Stimulated activated CD4-positive, alpha-beta T cell treated with anti-CD3 and anti-CD28 coated beads, Interleukin-1b, Interleukin-23, amount 100 ng/mL, for 1 hour (primary cell): ENCODE data around the gene PSG4.
"Not testable (repeated sequence)": the region's sequence is repeated elsewhere in the genome, so short reads cannot be mapped to it uniquely, and the experiment has no call there.

Experiments used
- DNase-seq, 2 donors: peaks; one replicate each; pipeline ENCODE4 v3.0.0-alpha.2; 2020; ENCODE audit warnings: low read depth in 2 of 2

The PSG4 gene

DNA sequence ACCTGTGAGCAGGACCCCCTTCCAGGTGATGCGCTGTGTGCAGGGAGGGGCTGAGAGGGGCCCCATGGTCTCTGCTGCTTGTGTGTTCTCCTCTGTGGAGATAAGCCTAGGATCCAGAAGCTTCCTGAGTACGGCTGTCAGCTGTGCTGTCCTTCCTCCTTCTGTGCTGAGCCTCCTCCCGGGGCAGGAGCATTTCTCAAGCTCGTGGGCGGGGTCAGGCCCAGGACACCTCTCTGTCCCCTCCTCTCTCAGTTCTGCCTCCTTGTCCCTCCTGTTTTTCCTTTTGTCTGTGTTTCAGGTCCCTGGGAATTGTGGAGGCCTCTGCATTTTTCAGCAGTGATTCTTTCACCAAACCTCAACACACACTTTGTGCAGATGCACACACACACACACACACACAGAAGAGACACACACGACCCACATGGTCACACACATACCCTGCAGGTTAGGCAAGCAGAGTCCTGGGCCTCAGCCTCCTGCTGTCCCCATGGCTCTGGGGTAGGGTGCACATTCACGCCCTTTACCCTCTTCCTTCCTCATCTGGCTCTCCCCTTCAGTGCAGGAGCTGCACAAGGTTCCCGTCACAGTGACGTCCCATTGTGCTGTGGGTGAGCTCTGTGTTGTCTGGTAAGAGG, at the start of gene PSG4:
TSS of gene PSG4 (minus strand) at position 168 of the 635 bp plus-strand sequence. CDS start at position 66, 102 bp downstream.
- not testable (repeated sequence) for DNase-seq

DNA sequence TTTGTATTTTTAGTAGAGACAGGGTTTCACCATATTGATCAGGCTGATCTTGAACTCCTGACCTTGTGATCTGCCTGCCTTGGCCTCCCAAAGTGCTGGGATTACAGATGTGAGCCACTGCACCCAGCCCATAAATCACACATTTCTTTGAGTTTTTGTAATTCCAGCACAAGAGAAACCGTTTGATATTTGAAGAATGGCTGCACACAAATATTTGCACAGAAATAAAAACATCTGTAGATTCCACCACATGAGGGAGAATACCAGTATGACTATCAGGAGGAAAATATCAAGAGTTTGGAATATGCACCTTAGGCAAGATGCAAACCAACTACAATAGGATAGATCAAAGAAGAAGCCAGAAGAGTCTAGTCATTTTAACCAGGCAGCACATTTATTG, 46.0 kb upstream of the PSG4 start:
- DNase-seq, result not testable (repeated sequence)

GRCh38 chr19:43250296-43250695, 44.9 kb upstream of the PSG4 start:
- not testable (repeated sequence) for DNase-seq

GRCh38 chr19:43248635-43249002, 43.2 kb upstream of the PSG4 start:
- DNase-seq, result not testable (repeated sequence)

- DNase-seq, result not testable (repeated sequence)
These were observed 41.9 kb upstream of the PSG4 start for GRCh38 chr19:43247243-43247880.

GRCh38 chr19:43245848-43246247, 40.4 kb upstream of the PSG4 start:
- DNase-seq, result not testable (repeated sequence)

DNA sequence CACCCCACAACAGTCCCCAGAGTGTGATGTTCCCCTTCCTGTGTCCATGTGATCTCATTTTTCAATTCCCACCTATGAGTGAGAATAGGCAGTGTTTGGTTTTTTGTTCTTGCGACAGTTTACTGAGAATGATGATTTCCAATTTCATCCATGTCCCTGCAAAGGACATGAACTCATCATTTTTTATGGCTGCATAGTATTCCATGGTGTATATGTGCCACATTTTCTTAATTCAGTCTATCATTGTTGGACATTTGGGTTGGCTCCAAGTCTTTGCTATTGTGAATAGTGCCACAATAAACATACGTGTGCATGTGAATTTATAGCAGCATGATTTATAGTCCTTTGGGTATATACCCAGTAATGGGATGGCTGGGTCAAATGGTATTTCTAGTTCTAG, 36.8 kb upstream of the PSG4 start:
- not testable (repeated sequence) for DNase-seq

DNA sequence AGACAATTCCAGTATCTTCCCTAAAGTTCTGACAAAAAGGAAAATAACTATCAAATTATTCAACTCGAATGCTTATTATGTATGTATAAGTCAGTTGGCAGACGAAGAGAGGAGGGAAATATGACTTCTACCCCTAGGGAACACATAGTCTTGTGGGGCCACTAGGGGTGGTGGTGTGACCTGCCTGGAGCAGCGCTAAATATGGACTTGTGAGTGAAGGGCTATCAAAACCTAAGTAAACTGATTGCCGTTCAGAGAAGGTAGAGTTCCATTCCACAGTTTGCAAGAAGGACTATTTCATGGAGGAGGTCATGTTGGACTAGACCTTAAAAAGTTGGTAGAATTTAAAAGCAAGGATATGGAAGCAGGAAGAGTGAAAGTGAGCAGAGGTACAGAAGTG, 32.8 kb upstream of the PSG4 start:
- DNase-seq, result not testable (repeated sequence)

DNA sequence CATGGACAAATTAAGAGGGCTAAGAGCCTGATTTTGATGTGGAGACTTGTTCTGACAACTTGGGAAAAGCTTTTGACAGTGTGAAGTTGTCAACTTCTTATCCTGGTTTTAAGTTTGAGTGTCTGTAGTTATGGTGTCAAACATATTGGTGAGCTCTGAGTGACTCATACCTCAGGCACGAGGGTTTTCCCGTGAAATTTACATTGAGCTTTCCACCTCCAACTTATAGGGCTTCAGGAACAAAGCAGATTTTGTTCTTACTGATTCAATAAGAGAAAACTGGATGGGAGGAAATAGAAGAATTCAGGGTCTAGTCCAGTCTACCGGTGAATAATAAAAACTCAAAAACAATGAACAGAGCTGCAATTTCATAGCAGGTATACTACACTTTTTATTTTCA, 30.2 kb upstream of the PSG4 start:
- not testable (repeated sequence) for DNase-seq

GRCh38 chr19:43229315-43229714, 23.9 kb upstream of the PSG4 start:
- no peak for DNase-seq

GRCh38 chr19:43228730-43229129, 23.3 kb upstream of the PSG4 start:
- DNase-seq, result not testable (repeated sequence)

- not testable (repeated sequence) for DNase-seq
These were observed 21.5 kb upstream of the PSG4 start for GRCh38 chr19:43226986-43227385.

- no peak for DNase-seq
These were observed 19.4 kb upstream of the PSG4 start for GRCh38 chr19:43224855-43225253.

- not testable (repeated sequence) for DNase-seq
These were observed 18.9 kb upstream of the PSG4 start for GRCh38 chr19:43224201-43224854.

GRCh38 chr19:43221891-43222290, 16.5 kb upstream of the PSG4 start:
- not testable (repeated sequence) for DNase-seq

GRCh38 chr19:43219136-43219535, 13.7 kb upstream of the PSG4 start:
- DNase-seq, result not testable (repeated sequence)

GRCh38 chr19:43215881-43216280, 10.4 kb upstream of the PSG4 start:
- not testable (repeated sequence) for DNase-seq

- DNase-seq, result no peak
These were observed 2.6 kb upstream of the PSG4 start for GRCh38 chr19:43207991-43208390.

DNA sequence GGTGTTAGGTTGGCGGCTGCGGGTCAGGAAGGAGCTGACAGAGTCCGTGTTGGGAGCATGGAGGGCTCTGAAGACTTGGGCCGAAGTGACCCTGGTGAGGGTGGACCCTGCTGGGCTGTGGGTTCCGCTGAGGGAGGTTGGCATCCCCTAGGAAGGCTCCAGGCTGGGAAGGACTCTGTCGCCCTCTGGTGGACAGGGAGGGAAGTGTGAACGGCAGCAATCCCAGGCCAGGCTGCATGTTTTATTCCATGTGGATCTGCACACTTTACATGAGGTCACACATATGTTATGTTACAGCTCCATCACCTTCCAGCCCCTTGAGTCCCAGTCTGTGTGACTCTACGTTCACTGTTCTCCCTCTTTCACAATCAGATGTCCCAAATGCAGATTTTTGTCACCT, 1.7 kb upstream of the PSG4 start:
- DNase-seq, result not testable (repeated sequence)

- DNase-seq, result not testable (repeated sequence)
These were observed 1.8 kb downstream of the PSG4 start for GRCh38 chr19:43203611-43204010.

- DNase-seq, result not testable (repeated sequence)
These were observed 3.5 kb downstream of the PSG4 start for GRCh38 chr19:43201891-43202290.

- DNase-seq, result not testable (repeated sequence)
These were observed 4.1 kb downstream of the PSG4 start for GRCh38 chr19:43201337-43201801.
